ENCODE data around the gene SUSD3.

The SUSD3 gene

DNA sequence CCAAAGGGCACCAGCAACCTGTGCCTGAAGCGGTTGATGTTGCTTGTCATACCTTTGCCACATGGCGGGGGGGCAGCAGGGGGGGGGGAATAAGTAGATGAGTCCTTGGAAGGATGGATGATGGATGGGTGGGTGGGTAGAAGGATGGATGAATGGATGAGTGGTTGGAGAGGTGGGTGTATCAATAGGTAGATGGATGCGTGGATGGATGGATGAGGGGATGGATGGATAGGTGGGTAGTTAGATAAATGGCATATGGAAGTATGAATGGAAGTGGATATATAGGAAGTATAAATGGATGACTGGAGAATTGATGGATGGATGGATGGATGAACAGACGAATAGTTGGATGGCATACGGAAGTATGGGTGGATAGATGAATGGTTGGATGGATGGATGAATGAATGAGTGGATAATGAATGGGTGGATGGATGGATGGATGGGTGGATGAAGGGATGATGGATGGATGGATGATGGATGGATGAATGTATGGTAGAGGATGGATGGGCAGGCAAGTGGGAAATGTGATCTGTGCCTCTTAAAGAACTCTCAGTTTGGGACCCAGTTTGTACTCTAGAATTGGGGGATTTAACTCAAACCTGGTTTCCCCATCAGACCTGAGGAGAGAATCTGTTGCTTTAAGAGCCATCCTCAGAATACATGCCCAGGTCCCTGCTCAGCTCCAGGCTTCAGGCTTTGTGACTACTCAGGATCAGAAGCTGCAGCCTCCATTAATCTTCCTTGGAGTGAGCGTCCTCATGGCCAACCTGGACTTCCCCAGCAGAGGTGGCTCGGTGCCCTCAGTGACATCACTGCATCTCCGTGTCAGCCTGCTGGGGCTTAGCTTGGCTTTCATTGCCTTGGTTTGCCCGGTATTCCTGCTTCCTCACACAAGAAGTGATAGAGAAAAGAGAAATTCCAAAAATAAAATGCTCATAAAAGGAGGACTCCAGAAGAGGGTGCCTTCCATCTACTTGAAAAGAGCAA lies 27.6 kb upstream of the SUSD3 start:
- DNase-seq (ENCODE audit: low spot score) = no peak

DNA sequence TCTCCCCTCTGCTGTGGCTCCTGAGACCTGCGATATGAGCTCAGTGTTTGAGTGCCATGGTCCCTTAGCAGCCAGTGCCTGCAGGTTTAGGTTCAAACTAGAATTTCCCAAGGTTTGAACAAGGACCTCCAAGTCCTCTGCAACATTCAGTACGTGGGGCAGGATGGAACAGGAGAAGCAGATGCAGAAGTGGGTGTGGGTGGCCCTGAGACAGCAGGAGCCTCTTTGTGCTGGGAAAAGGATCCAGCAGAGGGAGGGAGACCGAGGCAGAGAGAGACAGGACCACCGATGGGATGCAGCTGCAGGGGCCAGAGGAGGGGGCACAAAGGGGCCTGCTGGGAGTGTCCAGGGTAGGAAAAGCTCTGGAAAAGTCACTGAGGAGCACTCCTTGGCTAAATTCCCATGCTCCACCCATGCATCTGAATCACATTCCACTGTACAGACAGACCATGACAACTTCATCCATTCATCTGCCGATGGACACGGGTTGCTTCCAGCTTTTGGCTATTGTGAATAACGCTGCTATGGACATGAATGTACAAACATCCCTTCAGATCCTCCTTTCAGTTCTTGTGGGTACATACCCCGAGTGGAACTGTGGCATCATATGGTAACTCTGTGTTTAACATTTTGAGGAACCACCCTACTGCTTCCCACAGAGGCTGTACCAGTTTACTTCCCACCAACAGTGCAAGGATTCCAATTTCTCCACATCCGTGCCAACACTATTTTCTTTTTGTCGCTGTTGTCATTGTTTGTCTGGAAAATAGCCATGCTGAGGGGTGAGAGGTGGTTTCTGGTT lies 26.7 kb upstream of the SUSD3 start:
- no peak for DNase-seq (ENCODE audit: low spot score)

DNA sequence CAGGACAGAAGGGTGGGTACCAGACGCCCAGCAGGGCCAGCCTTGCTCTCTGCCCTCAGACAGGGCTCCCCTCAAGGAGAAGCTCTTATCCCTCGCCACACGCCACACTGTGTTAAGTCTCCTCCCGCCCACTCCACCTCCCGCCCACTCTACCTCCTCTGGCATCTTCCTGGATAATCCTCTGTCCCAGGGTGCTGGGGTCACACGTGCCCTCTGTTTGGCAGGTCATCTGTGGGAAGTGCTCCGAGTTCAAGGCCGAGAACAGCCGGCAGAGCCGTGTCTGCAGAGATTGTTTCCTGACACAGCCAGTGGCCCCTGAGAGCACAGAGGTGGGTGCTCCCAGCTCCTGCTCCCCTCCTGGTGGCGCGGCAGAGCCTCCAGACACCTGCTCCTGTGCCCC lies 26.0 kb upstream of the SUSD3 start:
- no peak for DNase-seq (ENCODE audit: low spot score)

DNA sequence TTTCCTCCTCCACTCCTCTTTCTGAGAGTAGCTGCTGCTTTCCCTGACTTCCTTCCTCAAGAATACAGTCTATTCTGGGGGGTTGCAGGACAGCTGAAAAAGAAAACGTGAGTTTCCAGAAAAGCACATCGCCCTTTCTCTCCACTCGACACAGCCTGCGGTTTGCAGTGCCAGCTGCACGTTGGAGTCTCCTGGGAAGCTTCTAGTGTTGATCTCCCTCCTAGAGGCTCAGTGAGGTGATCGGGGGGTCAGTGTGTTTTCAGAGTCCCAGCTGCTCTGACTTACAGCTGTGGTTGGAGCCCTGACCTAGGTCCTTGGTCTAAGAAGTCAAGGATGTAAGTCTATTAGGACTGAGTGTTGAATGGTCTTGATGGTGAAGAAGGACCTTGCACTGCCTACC lies 25.0 kb upstream of the SUSD3 start:
- DNase-seq (ENCODE audit: low spot score) = no peak

DNA sequence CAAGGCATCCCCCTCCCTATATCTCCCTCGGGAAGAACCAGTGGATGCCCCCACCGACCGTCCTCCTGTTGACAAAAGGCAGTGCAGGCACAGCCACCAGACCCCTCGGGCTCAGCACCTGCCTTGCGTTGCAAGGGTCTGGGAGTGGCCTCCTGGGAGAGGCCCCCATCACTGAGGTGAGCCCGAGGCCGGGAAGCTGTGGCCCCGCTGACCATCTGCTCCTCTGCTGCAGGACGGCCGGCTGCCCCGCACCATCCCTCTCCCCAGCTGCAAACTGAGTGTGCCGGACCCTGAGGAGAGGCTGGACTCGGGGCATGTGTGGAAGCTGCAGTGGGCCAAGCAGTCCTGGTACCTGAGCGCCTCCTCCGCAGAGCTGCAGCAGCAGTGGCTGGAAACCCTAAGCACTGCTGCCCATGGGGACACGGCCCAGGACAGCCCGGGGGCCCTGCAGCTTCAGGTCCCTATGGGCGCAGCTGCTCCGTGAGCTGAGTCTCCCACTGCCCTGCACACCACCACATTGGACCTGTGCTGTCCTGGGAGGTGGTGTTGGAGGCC lies 23.3 kb upstream of the SUSD3 start:
- no peak for DNase-seq (ENCODE audit: low spot score)

DNA sequence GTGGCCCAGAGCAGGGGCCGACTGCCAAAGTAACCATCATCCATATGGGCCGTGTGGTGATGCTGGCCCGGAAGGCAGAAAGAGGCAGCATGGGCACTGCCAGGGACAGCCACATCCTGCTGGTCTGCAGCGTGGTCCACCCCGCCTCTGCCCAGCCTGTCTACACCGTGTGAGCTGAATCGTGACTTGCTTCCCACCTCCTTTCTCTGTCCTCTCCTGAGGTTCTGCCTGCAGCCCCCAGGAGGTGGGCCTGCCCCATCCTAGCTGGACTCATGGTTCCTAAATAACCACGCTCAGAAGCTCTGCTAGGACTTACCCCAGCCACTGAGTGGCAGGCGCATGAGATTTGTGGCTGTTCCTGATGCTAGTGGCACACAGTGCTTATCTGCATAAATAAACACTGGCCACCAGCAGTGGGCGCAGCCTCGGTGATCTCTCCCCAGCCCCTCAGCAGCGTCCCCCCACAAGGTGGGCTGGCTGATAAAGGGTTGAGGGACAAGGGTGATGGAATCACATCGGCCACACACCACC lies 22.6 kb upstream of the SUSD3 start:
- no peak for DNase-seq (ENCODE audit: low spot score)

DNA sequence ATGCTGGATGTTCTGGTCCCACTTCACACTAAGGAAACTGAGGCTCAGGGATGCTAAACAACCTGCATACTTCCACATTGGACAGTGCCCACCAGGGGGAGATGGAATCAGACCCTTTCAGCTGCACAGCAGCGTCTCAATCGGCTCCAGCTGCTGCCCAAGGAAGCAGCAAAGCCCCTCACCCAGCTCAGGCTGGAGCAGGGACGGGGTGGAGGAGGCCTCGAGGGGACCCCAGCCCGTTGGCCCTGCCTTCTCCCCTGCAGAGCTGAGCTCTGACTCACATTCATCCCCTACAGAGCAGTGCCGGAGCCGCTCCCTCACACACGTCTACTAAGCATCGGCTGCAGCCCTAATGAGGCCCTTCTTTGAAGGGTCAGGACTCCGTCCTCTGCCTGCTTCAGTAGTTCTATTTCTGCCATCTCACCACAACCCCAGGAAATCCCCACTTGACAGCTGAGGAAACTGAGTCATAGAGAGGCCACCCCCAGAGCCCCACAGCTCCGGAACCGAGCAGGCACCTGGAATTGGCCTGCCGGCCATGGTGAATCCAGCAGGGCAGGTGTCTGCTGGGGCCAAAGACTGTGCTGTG lies 21.5 kb upstream of the SUSD3 start:
- DNase-seq (ENCODE audit: low spot score) = no peak

DNA sequence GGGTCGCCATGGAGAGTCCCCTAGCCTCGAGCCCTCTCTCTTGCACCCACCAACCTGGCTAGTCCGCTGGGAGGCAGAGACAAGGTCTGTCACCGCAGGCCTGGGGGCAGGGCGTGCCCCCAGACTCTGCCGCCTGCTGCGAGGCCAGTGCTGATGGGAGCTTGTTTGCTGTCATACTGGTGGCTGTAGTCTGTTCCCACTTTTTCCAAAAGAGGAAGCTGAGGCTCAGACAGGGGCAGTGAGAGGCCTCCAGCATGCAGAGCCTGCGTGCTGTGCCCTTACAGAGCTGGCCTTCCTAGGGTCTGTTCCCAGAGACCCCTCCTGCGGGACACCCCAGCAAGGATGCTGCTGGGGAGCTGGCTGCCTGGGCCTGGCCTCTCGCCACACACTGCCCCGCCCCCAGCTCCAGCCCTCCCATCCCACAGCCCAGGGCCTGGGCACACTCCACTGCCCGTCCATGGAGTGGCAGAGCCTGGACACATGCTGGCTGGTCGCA lies 21.0 kb upstream of the SUSD3 start:
- no peak for DNase-seq (ENCODE audit: low spot score)

DNA sequence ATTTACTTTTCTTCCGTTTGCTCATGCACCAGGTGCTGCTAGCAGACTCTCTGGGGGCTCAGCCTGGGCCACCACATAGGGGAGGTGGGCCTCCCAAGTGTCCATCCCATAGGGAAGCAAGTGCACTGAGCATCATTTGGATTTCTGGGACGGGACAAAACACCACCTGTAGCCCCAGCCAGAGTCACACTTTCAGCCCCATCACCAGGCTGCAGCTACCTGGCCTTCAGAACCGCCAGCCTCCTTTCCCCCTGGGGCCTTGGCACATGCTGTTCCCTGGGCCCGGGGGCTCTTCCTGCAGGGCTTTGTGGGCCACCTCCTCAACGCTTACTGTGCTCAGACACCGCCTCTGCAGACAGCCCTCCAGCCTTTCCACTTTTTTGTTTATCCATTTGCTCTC lies 19.6 kb upstream of the SUSD3 start:
- DNase-seq (ENCODE audit: low spot score) = no peak

DNA sequence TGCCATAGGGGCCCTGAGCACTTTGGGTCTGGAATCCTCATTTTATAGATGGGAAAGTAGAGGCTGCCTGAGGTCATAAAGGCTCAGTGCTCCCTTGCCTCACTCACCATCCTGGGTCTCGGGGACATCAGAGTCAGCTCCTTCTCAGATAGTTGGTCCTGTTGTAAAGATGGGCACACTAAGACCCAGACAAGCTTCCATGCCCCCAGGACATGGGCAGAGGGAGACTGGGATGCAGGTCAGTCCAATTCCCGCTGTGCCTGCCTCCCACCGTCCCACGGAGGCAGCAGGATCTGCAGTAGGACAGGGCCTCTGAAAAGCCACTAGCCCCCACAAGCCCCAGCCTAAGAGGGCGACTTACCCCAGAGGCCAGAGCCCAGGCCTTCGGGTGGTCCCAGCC lies 19.0 kb upstream of the SUSD3 start:
- no peak for DNase-seq (ENCODE audit: low spot score)

DNA sequence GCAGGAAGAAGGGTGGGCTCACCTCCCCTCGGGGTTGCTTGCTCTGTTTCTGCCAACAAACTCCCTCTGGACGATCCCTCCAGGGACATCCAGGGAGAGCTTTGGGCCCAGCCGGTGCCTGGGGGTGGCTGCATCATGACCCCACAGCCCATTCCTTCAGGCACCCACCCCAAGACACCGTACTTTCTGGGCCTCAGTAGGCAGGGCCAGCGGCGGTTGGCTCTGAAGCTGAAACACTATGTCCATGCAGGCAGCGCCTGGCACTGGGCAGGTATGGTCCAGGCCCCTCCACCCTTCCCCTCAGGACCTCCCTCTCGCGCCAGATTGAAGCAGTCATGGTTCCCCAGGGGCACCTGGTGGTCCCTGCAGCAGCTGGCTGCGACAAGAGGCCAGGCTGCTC lies 18.5 kb upstream of the SUSD3 start:
- no peak for DNase-seq (ENCODE audit: low spot score)

DNA sequence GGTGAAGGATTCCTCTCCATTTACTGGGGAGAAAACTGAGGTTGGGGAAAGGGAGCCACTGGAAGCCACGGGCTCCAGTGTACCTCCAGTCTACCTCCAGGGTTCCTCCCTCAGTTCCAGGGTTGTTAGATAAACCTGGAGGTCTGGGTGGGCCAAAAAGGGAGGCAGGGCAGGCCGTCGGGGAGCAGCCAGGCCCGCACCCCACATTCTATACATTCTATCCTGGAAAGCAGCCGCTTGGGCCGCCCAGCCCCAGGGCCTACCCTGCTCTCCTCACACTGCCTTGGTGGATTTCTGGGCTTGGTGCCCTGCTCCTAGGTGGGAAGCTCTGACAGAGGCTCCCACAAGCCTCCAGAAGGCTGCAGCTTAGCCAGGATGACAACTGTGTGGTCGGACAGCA lies 18.1 kb upstream of the SUSD3 start:
- DNase-seq (ENCODE audit: low spot score) = no peak

DNA sequence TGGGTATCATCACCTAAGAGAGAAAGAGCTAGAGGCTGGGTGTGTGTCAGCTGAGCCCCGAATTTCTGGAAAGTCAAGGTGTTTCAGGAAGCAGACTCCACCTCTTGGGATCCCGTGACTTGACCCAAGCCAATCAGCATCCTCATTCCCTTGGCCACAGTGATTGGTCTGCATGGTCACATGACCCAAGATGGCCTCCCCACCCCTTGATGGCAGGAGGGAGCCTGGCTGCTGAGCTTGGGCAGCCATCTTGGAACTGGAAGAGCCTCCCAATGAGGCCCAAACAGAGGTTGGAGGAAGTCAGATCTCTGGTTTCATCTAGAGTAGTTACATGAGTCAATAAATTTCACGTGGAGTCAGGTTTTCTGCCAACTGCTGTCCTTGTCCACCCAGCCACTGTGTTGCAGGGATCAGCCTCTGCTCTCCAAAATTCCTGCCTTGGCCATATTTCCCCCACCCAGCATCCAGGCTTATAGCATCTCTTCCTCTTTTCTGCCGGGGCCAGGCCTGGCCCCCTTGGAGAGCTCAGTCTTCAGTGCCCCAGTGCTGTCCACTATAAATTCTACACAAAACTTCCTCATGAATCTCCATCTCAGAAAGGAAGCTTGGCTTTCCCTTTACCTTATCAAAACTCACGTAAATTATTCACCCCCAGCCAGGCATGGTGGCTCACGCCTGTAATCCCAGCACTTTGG lies 17.2 kb upstream of the SUSD3 start:
- DNase-seq (ENCODE audit: low spot score) = no peak

DNA sequence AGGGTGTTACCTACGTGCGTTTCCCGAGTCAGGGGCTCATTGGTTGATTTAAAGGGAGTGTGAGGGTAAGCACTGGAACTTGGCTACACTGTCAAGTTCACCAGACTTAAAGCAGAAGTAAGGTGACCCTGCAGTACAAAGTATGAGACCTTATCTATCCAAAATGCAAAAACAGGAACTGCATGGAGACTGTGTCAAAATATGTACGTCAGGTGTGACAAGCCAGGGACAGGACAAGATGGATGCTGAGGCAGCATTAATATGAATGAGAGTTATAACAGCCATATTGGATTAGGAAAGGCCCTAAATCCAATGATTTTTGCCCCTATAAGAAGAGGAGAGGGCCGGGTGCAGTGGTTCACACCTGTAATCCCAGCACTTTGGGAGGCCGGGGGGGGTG lies 15.4 kb upstream of the SUSD3 start:
- DNase-seq (ENCODE audit: low spot score) = no peak

DNA sequence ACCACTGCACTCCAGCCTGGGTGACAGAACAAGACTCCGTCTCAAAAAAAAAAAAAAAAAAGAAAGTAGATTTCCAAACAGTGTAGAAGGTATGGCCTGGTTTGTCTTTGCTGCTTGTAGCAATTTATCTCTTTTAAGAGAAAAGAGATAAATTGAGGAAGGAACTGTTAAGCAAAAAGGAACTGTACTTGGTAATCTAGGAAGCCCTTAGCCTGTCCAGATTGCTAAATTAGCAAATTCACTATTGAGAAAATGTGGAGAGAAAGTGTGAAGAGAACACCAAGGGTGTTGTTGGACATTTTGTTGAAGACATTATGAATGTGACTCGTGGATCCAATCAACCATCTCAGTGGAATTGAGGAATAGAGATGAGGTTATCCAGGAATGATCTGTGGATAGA lies 13.0 kb upstream of the SUSD3 start:
- DNase-seq (ENCODE audit: low spot score) = no peak

DNA sequence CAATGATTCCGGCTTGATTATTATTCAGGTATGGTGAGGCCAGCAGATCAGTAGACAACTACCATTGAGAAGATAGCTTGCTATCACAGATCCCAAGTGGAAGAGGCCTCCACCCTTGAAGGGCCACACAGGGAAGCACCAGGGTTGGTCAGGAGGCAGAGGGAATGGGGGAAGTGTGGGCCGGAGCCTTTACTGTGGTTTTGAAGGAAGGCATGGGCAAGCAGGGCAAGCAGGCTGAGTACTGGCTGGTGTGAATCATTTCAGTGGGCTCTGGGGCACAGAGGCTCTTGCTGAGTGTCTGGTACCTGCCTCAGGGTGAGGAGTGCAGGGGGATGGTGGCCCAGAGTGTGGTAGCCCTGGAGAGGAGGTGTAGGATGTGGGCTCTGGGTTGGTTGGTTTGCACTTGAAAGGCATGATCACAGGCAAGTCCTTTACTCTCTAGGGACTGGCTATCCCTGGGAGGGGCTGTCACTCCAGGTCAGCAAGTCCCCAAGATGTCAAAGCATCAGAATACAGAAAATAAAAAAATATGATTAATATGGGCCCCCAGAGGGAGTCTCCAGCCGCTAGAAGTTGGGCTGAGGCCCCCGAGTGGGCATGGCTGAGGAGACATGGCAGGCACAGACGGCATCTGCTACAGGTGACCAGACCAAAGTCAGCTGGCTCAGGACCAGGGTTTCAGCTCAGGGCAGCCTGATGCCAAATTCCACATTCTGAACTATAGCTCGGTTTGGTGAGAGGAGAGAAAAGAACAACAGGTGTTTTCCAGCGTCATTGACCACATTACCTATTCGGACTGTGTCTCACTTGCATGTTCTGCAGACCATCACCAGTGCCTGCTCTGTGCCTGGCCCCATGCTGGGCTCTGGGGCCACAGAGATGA lies 9.7 kb upstream of the SUSD3 start:
- no peak for DNase-seq (ENCODE audit: low spot score)

DNA sequence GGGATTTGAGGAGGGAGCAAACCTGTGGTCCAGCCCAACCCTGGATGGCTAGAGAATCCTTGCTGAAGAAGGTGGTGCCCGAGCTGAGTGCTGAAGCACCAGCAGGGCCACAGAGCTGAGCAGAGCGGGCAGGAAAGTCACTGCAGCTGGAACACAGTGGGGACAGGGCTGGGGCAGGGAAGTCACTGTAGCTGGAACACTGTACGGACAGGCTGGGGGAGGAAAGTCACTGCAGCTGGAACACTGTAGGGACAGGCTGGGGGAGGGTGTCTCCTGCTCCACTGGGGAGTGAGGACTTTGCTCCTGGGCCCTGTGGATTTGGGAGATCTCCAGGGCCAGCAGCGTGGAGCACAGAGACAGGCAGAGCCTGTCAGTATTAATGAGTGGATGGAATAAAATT lies 9.0 kb upstream of the SUSD3 start:
- no peak for DNase-seq (ENCODE audit: low spot score)

DNA sequence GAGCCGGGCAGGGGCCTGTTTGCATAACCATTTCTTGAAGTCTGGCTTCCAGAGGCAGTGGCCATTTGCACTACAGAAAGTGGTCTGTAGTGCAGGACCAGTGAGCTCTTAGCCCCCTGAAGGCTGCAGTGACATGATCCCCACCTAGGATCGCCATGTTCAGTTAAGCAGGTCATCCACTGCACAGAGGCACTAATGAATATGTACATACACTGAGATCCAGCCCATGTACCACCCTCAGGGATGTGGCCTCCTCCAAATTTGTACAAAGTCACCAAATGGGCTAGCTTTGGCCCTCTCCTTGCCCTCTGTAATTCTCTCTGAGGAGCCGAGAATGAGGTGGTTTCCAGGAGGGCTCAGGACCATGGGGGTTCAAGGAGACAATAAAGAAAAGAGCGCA lies 8.3 kb upstream of the SUSD3 start:
- no peak for DNase-seq (ENCODE audit: low spot score)

DNA sequence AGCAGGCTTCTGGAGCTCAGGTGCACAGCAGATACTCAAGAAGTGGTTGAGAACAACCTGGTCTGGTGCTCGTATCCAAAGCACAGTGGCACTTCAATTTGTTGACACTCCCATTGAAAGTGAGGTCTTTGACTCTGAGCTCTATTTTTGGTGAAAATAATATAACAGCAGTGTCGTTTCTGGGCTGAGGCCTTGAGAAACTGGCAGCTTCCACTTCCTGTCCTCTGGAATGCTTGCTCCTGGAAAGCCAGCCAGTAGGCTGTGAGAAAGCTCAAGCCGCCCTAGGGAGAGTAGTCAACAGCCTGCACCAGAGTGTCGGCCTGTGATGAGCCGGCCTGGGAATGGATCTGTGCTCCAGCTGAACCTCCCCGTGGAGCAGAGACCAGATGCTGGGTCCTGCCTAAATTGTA lies 6.8 kb upstream of the SUSD3 start:
- DNase-seq (ENCODE audit: low spot score) = no peak

DNA sequence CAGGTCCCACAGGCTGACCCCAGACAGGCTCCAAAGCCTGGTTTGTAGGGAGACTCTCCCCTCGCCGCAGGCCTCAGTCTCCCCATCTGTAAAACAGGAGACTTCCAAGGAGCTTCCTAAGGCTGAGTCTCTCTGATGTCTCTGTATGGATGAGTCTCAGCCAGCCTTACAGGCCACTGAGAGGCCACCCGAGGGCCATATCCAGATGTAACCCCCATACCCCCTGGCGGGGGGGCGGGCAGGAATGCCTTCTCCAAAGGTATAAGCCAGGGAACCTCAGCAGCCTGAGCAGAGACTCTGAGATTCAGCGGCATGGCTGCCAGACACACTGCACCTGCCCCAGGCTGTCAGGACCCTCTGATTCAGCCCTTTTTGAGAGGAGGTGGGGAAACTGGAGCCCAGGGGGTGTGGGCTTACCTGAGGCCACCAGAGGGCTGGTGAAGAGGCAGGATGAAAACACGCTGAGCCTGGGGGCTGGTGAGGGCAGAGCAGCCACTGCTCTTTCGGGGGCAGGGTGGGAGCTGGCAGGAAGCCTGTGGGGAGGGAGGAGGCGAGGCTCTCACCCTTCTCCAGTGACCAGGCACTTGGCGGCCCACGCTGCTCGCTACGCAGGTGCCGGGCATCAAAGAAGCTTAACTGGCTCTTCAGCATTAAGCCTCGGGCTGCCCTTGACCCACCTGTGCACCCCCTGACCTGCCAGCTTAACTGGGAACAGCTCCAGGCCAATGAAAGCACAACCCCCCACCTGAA lies 5.5 kb upstream of the SUSD3 start:
- DNase-seq (ENCODE audit: low spot score) = no peak

Measured in HuH-7.5 (cell line).